Skin epidermis (tissue), 12 donors: ENCODE data around the gene UNC5C.

Experiments used
- H3K27ac ChIP-seq, 21 experiments: fragments of 200-600 bp; sonication (generic) in 11 of 21; one replicate each; pipeline ENCODE4 v1.5.0; 2020; ENCODE audit warnings: mild to moderate bottlenecking in 3 of 21, inconsistent platforms in 2 of 21, moderate library complexity in 2 of 21
- H3K4me3 ChIP-seq, 7 experiments: fragments of 200-600 bp; sonication (generic) in 2 of 7; one replicate each; pipeline ENCODE4 v1.5.0; 2020; ENCODE audit warnings: inconsistent platforms in 2 of 7, mild to moderate bottlenecking in 2 of 7, moderate library complexity in 1 of 7

The UNC5C gene

DNA sequence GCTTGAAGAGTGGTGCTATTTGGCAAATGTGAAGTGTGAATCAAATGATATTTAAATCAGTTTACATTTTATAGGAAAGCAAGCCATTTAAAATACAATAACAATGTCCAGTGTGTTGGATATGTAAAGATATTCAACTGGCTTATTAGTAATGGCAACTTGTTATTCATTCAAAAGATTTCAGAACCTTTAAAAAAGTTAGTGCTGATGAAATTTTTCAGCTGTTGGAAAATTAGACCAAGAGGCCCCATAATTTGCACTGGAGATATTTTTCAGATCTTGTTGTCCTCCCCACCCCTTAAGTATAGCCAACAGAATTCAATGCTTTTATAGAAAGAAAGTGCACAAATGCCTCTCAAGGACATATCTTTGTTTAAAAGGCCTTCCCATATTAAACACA, 54.6 kb downstream of the UNC5C start:
- Histone ChIP-seq H3K4me3 (no peak overlapping the region), H3K27ac (no peak overlapping the region)

DNA sequence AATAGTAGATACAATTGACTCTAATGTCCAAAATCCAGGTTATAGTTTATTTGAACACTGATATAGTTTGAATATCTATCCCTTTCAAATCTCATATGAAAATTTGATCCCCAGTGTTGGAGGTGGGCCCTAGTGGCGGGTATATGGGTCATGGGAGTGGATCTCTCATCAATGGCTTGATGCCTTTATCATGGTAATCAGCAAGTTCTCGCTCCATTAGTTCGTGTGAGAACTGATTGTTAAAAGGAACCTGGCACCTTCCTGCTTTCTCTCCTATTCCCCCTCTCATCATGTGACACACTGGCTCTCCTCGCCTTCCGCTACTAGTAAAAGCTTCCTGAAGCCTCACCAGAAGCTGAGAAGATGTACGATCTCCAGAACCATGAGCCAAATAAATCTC, 70.1 kb downstream of the UNC5C start:
- H3K27ac ChIP-seq, result no peak overlapping the region
- H3K4me3 ChIP-seq, result no peak overlapping the region

DNA sequence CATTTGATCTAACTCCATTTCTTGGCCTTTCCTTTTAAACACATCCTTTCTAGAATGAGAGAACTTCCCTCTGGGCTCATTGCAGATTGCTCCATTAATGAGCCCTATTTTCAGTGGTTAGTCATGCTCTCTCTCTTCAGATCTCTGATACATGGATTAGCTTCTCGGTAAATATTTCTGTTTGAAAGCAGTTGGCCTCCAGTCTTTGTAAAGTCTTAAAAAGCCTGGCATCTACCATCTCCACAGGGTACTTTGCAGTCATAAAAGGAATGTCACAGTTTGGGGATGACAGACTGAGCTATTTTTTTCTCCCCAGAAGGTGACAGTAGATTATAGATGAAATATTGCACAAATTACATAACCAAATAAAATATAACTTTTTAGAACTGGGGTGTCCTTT, 72.7 kb downstream of the UNC5C start:
- Histone ChIP-seq H3K4me3 (no peak overlapping the region), H3K27ac (no peak overlapping the region)

DNA sequence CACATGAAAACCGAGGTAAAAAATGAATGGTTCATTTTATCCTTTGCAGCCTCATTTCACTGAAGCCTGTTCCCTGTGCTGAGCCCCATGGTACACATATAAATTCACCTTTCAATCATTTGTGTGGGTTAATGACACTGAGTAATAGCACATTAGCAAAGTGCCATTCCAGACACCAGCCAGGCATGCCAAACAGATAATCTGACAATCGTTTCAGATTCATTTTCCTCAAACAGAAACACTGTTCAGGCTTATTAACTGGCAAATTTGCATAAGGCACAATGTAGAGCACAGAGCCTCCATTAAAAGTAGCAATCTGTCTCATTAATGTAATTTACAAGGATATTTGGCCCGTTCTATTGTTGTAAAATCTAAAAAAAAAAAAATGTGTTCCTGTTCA, 76.2 kb downstream of the UNC5C start:
- H3K27ac ChIP-seq, result no peak overlapping the region

DNA sequence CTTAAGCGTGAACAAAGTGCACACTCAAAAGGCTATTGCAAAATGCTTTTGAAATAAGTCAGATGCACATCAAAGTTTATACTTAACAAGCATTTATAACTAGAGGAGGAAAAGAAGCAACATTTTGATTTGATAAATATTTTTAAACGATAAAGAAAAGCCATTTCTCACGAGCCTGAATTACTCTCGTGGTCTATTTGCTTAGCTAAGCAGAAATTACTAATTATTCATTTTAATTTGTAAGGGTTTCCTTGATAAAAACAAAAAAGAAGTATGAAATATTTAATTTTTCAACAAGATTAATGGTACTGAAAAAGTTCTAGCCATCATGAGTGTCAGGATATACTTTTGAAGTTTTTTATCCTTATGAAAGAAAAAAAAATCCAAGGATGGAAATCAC, 78.2 kb downstream of the UNC5C start:
- Histone ChIP-seq H3K4me3 (no peak overlapping the region), H3K27ac (no peak overlapping the region)

More for the DNA sequence above, 76.2 kb downstream of the UNC5C start:
- no peak overlapping the region for H3K4me3 ChIP-seq

DNA sequence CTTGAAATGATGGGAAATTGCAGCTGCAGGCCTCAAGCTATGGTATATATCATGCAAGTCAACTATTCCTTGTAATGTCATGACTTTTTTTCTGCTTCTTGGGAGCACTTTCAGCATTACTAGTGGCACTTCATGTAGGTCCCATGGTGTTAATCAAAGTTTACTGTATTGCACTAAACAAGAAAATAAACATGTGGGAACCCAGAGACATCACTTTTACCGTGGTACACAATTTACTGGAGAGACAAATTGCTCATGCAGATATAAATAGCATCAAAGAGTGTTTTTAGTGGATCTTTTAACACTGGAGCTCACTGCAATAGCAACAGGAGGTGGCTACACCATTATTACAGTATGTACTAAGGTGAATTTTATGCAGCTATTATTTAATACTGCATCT, 79.2 kb downstream of the UNC5C start:
- no peak overlapping the region for H3K4me3 ChIP-seq
- no peak overlapping the region for H3K27ac ChIP-seq

DNA sequence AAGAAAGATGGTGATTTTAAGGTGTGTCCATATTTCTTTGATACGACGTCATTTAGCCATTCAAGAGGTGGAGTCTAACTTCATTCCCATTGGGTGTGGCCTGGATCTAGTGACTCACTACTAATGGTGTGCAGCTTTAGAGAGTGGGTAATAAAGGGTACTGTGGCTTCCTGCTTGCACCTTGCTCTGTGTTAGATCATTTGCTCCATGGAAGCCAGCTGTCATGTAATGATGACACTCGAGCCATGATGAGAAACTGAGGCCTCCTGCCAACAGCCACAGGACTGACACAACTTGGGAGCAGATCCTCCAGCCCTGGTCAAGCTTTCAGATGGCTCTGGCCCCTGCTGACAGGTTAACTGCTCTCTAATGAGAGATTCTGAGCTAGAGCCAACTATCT, 82.0 kb downstream of the UNC5C start:
- Histone ChIP-seq H3K4me3 (no peak overlapping the region), H3K27ac (no peak overlapping the region)

DNA sequence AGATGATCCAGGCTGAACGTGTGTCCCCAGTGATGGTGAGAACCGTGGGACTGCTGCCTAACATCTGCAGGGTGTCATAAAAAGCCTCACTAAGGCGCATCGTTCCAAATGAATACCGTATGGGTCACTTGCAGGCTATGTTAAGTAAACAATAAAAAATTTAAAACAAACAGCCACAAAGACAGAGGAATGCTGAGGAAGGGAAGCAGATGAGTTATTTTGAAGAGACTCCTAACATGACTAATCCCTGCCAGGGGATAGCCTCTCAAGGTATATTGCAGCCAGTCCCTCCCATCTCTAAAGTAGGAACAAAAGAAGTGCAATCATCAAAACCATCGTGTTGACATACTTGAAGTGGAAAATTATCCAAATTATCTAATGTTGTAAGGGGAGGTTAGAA, 83.8 kb downstream of the UNC5C start:
- no peak overlapping the region for H3K27ac ChIP-seq
- no peak overlapping the region for H3K4me3 ChIP-seq

DNA sequence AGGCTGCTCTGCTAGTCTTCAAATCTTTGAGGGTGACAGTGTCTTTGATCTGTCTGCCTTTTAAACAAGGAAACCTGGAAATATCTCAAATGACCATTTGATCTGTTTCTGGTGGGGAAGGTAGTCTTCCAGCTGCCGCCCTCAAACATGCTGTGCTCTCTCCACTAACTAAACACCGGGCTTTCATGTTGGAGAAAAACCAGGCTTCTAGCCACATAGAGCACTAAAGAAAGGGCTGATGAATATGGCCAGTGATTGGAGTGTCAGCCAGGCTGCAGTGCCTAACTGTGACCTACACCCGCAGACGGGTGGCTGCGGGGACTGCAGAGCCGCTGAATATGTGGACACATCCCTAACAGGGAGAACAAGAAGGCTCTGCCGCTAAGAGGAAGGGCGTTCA, 85.9 kb downstream of the UNC5C start:
- no peak overlapping the region for H3K4me3 ChIP-seq
- no peak overlapping the region for H3K27ac ChIP-seq

DNA sequence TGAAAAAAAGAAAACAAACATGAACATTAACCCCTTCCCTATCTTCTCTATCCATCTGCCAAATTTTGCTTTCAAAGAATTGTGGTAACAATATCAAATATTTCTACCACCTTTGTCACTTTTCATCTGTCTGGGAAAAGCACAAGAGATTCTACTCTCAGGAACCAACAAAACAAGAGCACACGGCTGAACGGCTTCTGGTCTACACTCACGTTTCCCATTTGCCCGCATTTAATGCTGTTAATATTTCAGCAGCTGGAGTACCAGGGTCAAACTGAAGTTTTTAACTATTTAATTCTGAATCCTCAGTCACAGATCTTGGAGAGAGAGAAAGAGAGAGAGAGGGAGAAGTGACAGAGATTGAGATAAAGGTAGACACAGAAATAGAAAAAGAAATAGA, 91.4 kb downstream of the UNC5C start:
- Histone ChIP-seq H3K27ac (no peak overlapping the region), H3K4me3 (no peak overlapping the region)

DNA sequence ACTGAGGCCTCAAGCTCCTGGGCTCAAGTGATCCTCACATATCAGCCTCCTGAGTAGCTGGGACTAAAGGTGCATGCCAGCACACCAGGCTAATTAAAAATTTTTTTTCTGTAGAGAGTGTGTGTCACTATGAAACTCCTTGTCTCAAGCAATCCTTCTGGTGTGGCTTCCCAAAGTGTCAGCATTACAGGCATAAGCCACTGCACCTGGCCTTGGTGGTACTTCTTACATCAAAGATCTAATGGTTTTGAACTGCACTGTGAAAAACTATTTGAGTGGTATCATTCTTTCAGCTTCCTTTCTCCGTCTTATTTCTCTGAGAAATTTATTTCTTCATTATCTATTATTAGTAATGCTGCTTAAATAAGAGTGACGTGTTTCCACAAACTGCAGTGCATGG, 98.5 kb downstream of the UNC5C start:
- Histone ChIP-seq H3K27ac (no peak overlapping the region), H3K4me3 (no peak overlapping the region)

DNA sequence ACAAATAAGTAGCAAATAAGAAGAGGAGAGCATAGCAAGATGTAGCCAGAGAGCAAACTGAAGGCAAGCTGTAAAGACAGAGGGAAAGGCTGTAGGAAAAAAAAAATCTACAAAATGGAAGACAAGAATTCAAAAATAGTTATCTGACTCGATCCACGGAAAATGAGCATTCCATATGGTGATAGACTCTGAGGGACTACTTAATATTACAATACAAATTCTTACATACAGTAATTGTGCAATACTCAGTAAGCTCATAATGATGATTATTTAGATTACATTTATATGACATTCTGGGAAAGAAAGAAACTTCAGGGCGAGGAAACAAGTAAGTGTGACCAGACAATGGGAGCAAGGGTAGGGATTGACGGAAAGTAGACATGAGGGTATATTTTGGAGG, 102.6 kb downstream of the UNC5C start:
- H3K27ac ChIP-seq, result no peak overlapping the region
- H3K4me3 ChIP-seq, result no peak overlapping the region

DNA sequence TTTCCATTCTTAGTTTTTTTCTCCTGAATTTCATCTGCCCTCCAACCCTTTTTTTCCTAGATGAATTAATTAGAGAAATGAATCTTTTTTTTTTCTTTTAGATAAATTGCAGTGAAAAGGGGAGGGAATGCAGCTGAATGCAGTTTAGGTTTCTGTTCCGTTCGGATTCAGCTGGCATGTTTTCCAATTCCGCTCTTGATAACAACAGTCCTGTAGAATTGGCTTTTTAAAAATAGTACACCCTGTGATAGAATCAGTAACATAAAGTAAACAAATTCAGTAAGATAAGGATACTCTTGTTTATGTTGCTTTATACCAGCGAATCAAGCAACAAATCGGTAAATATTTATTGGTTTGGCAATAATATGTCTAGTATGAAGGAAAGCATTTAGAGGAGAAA, 103.5 kb downstream of the UNC5C start:
- Histone ChIP-seq H3K27ac (no peak overlapping the region), H3K4me3 (no peak overlapping the region)

DNA sequence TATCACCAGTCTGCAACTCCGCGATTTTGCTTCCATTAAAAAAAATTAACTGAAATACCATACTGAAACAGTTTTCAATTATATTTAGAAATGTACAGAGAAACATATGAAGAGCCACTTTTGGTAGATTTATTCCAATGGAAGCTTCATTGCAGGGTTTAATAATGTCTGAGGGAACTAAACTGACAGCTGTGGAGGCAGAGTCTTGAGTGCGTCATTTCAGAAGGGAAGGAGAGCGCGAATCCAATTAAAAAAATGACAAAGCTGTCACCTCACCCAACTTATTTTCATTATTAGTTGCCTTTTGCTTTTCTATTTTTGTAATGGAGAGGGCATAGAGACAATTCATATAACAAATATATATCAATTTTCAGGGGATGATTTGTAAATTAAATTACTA, 104.0 kb downstream of the UNC5C start:
- no peak overlapping the region for H3K27ac ChIP-seq
- H3K4me3 ChIP-seq, result no peak overlapping the region

DNA sequence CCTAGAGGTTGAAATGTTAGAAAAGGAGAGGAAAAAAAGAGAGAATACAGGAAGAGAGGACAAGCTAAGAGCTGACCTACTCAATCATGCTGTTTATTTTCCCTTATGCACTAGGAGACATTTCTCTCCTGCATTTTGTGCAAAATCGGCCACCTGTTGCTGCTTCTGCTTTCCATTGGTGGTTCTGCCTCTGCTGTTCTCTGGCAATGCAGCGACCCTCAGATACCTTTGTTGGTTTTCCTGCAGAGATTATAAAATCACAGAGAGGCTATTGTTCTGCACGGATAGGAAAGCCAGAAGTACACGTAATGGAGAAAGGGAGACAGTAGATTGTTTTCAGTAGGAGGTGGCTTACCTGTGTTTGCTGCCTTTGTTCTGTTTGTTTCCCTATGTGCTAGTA, 108.9 kb downstream of the UNC5C start:
- Histone ChIP-seq H3K27ac (no peak overlapping the region), H3K4me3 (no peak overlapping the region)

DNA sequence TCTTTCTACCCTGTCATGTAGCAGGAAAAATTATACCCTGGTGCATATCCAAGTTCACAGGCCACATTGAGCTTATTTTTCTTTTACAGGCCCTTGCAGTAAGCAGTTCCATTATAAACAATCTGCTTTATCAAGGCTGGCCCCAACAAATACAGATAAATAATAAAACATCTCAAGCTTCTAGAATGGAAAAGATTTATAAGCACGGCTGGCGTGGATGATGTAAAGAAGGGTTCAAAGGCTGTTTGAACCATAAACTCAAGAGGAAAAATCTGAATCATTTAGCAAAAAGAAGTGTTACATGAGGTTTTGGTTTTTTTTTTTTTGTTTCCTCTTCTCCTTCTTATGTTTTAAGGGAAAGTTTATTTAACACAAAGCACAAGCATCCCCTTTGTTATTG, 109.7 kb downstream of the UNC5C start:
- no peak overlapping the region for H3K4me3 ChIP-seq
- no peak overlapping the region for H3K27ac ChIP-seq

DNA sequence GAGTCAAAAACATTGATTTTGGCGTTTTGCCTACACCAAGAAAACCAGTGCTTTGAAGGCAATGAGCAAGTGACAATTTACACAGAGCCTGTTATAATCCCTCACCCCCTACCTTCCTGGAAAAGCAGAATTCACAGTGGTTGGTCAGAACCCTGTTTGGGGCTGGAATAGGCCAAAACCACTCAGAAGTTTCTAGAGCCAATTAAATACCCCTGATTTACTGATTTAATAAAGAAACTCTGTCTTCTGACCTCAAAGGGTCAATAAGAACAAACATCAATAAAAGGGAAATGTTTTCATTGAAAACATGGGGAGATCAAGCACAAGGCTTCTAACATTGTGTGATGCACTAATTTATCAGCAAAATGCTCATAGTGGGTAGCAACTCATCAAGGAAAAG, 116.3 kb downstream of the UNC5C start:
- no peak overlapping the region for H3K4me3 ChIP-seq

DNA sequence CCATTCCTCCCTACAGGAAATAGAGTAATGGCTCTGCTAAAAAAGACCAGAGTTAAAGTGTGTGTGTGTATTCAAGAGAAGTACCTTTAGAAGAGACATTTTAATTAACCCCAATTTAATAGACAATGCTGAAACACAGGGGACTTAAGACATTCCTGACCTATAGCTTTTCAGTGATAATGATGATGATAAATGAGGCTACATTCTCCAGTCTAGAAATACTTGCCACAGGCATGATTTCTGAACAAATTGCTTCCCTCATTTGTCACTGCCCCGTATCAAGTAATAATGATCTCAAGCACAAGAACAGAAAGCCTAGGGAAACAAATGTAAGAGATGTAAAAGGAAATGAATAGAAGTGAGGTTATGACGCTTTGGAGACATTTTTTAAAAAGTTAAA, 117.1 kb downstream of the UNC5C start:
- Histone ChIP-seq H3K4me3 (no peak overlapping the region), H3K27ac (no peak overlapping the region)

More for the DNA sequence above, 116.3 kb downstream of the UNC5C start:
- no peak overlapping the region for H3K27ac ChIP-seq

DNA sequence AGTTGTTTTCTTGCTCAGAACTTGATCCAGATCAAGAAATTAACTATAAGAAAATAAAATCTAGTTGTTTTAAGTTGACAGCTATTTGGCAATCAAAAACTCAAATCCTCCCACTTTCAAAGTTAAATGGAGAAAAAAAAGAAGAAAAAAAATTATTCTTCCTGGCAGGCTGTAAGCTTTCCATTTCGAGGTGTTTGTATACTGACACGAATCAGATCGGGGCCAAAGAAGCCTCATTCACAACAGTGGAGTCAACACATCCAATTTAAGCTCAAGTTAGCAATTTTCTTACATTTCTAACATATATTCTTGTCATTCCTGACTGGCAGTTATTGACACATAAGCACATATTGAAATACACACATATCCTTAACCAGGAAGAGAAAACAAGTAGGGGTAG, 119.4 kb downstream of the UNC5C start:
- Histone ChIP-seq H3K4me3 (no peak overlapping the region), H3K27ac (no peak overlapping the region)

DNA sequence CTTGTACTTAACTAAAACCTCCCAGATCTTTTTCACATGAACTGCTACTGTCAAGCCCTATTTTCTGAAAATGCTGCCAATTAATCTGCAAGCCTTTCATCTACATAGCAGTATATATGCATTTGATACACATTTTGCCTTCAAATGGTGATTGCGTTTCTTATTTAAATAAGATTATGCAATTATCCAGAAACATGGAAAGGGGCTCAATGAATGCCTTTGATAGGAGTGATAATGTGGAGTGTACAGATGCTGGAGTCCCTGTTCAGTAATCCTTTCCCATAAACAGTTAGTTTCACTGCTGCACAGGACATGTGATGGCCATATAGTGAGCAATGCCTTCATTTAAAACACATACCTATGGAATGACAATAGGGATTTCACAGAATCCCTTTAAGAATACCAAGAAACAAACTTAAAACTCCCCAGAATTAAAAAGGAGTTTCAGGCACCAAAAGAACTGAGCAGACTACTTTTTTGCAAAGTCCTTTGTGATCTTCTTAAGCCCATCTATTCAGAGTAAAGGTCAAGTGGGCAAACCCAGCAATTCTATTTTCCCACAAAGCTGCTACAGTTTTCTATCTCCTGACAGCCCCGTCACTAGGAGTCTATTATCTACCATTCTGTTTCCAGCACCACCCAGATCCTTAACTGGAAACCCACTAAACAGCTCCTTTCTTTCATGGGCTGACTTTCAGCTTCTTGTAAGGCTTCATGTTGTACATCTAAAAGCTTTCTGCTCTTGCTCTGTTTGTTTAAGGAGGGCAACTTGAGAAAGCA, 120.3 kb downstream of the UNC5C start:
- no peak overlapping the region for H3K4me3 ChIP-seq

DNA sequence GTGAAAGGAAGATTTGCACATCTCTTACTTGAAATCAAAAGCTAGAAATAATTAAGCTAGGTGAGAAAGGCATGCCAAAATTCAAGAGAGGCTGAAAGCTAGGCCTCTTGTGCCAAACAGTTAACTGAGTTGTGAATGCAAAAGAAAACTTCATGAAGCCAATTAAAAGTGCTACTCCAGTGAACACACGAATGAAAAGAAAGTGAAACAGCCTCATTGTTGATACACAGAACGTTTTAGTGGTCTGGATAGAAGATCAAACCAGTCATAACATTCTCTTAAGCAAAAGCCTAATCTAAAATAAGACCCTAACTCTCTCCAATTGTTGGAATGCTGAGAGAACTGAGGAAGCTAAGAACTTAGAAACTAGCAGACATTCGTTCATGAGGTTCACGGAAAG, 122.3 kb downstream of the UNC5C start:
- Histone ChIP-seq H3K4me3 (no peak overlapping the region), H3K27ac (no peak overlapping the region)

More for the DNA sequence above, 120.3 kb downstream of the UNC5C start:
- no peak overlapping the region for H3K27ac ChIP-seq

DNA sequence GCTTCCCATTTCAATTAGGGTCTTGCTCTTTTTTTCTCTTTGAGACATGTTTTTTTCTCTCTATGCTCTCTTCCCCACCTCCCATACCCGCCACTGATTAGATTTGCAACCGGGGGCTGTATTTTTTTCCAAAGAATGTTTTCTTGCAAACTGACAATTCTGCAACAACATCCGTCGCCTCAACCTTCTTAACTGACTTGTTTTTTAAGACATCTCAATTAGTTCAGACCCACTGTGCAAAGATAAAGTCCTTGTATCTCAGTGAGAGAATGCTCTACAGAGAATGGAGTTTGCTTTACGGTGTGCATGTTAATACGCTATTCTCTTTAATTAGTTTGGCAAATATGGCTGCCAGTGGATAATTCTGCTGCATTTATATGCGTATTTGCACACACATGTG, 126.3 kb downstream of the UNC5C start:
- Histone ChIP-seq H3K4me3 (no peak overlapping the region), H3K27ac (no peak overlapping the region)
